GM23338 (cell line): Measurements from ENCODE around the gene MOGAT2. TPM values are rescaled to one million over a fixed set of nuclear protein-coding genes. Genes with fewer than 3 reads are reported as not detected.

Experiments used
- ATAC-seq: fragments of 200-7000 bp; cut with Tn5 transposase; 3 replicates; pipeline ENCODE4 v1.9.1; 2020
- DNase-seq: peaks from one replicate; pipeline ENCODE4 v3.0.0-alpha.2; 2015; ENCODE audit warnings: low spot score
- H2AFZ ChIP-seq: fragments of 200-600 bp; sonication (generic); 2 replicates; pipeline ENCODE4 v1.8.0; 2016; ENCODE audit warnings: antibody characterized with exemption, mild to moderate bottlenecking, moderate library complexity
- H3F3A ChIP-seq: fragments of 200-600 bp; sonication (generic); replicated peaks from 2 replicates; pipeline ENCODE4 v1.8.0; 2017; ENCODE audit warnings: antibody characterized with exemption, mixed run types, low read depth
- H3K27ac ChIP-seq: fragments of 200-600 bp; sonication (generic); 2 replicates; pipeline ENCODE4 v1.6.1; 2016; ENCODE audit warnings: low read depth
- H3K27me3 ChIP-seq: fragments of 200-600 bp; sonication (generic); 2 replicates; pipeline ENCODE4 v1.8.0; 2016; ENCODE audit warnings: mild to moderate bottlenecking, mixed run types, moderate library complexity; ENCODE audit not compliant: insufficient read depth
- H3K36me3 ChIP-seq: fragments of 200-600 bp; sonication (generic); 2 replicates; pipeline ENCODE4 v1.8.0; 2016; ENCODE audit warnings: mild to moderate bottlenecking; ENCODE audit not compliant: insufficient read depth
- H3K4me1 ChIP-seq: fragments of 200-600 bp; sonication (generic); 2 replicates; pipeline ENCODE4 v1.8.0; 2016; ENCODE audit warnings: mild to moderate bottlenecking, moderate library complexity; ENCODE audit not compliant: insufficient read depth
- H3K4me2 ChIP-seq: fragments of 200-600 bp; sonication (generic); 2 replicates; pipeline ENCODE4 v1.7.1; 2017; ENCODE audit warnings: mixed run types
- H3K4me3 ChIP-seq: fragments of 200-600 bp; sonication (generic); 2 replicates; pipeline ENCODE4 v1.6.1; 2016; ENCODE audit warnings: mixed run types
- H3K79me2 ChIP-seq: fragments of 200-600 bp; sonication (generic); replicated peaks from 2 replicates; pipeline ENCODE4 v1.8.0; 2017; ENCODE audit warnings: mild to moderate bottlenecking; ENCODE audit not compliant: insufficient read depth
- H3K9me2 ChIP-seq: fragments of 200-600 bp; sonication (generic); 2 replicates; pipeline ENCODE4 v1.8.0; 2017; ENCODE audit not compliant: insufficient read depth
- H4K20me1 ChIP-seq: fragments of 200-600 bp; sonication (generic); replicated peaks from 2 replicates; pipeline ENCODE4 v1.8.0; 2017; ENCODE audit warnings: mild to moderate bottlenecking; ENCODE audit not compliant: insufficient read depth
- H3K27ac Mint-ChIP-seq: 2 replicates; pipeline ENCODE4 v1.8.0; 2020; ENCODE audit warnings: inconsistent platforms, mild to moderate bottlenecking, moderate library complexity, mixed read lengths
- H3K27me3 Mint-ChIP-seq: 3 replicates; pipeline ENCODE4 v1.8.0; 2022; ENCODE audit warnings: low read depth, mild to moderate bottlenecking, moderate library complexity, mixed read lengths, inconsistent platforms; ENCODE audit not compliant: insufficient read depth, poor library complexity
- H3K36me3 Mint-ChIP-seq: 3 replicates; pipeline ENCODE4 v1.8.0; 2021; ENCODE audit warnings: low read depth, mild to moderate bottlenecking, inconsistent platforms, moderate library complexity, mixed read lengths
- H3K4me1 Mint-ChIP-seq: 3 replicates; pipeline ENCODE4 v1.8.0; 2020; ENCODE audit warnings: mild to moderate bottlenecking, inconsistent platforms, mixed read lengths
- H3K4me3 Mint-ChIP-seq: 3 replicates; pipeline ENCODE4 v1.8.0; 2021; ENCODE audit warnings: moderate library complexity, mild to moderate bottlenecking, inconsistent platforms, mixed read lengths
- H3K9me3 Mint-ChIP-seq: 3 replicates; pipeline ENCODE4 v1.8.0; 2020; ENCODE audit warnings: moderate library complexity, mild to moderate bottlenecking, inconsistent platforms, mixed read lengths
- CREB1 ChIP-seq: fragments of 250-450 bp; sonication (Bioruptor Pico); IDR thresholded peaks from 2 replicates; pipeline ENCODE4 v1.5.0; 2020; ENCODE audit warnings: low read depth, mild to moderate bottlenecking, moderate library complexity
- EZH2 ChIP-seq: fragments of 200-600 bp; sonication (generic); IDR thresholded peaks from one replicate; pipeline ENCODE4 v1.8.0; 2017; ENCODE audit warnings: antibody characterized with exemption, mild to moderate bottlenecking, low read depth; ENCODE audit not compliant: unreplicated experiment
- JUNB ChIP-seq: IDR thresholded peaks from one replicate; pipeline ENCODE4 v1.6.1; 2016; ENCODE audit warnings: antibody characterized with exemption; ENCODE audit not compliant: unreplicated experiment
- NANOG ChIP-seq: IDR thresholded peaks from 2 replicates; pipeline ENCODE4 v1.6.1; 2016; ENCODE audit warnings: antibody characterized with exemption, borderline replicate concordance
- ZNF114 ChIP-seq: fragments of 250-450 bp; sonication (Bioruptor Pico); IDR thresholded peaks from 2 replicates; pipeline ENCODE4 v1.5.0; 2020; ENCODE audit warnings: mild to moderate bottlenecking, moderate library complexity
- polyA plus RNA-seq: library from polyadenylated mRNA; unstranded; fragments of >200 nt; fragmentation: Nextera tagmentation; extraction: Ambion mirVana; gene quantifications from 2 replicates; pipeline ENCODE4 v1.2.1, GENCODE V29; 2016
- total RNA-seq: library from RNA; depleted of rRNA; stranded (reverse); fragments of >200 nt; shearing (Covaris generic); gene quantifications from 2 replicates; pipeline ENCODE4 v1.2.3, GENCODE V29; 2014
- TF ChIP-seq, protein P1 (sequence below): fragments of 250-450 bp; sonication (Bioruptor Pico); IDR thresholded peaks from 2 replicates; pipeline ENCODE4 v1.5.0; 2020; ENCODE audit warnings: mild to moderate bottlenecking, moderate library complexity
- TF ChIP-seq, protein P2 (sequence below), 2 experiments: fragments of 200-600 bp in 1 of 2; sonication (generic) in 1 of 2; conservative IDR thresholded peaks; 2 replicates each; pipeline versions ENCODE4 v1.5.1 to v1.6.1; 2016 to 2017; ENCODE audit warnings: antibody characterized with exemption in 2 of 2, low read depth in 2 of 2, mild to moderate bottlenecking in 2 of 2, moderate library complexity in 1 of 2

The MOGAT2 gene
- total and polyA plus RNA-seq, 2 experiments from 2014 or later: not detected

DNA sequence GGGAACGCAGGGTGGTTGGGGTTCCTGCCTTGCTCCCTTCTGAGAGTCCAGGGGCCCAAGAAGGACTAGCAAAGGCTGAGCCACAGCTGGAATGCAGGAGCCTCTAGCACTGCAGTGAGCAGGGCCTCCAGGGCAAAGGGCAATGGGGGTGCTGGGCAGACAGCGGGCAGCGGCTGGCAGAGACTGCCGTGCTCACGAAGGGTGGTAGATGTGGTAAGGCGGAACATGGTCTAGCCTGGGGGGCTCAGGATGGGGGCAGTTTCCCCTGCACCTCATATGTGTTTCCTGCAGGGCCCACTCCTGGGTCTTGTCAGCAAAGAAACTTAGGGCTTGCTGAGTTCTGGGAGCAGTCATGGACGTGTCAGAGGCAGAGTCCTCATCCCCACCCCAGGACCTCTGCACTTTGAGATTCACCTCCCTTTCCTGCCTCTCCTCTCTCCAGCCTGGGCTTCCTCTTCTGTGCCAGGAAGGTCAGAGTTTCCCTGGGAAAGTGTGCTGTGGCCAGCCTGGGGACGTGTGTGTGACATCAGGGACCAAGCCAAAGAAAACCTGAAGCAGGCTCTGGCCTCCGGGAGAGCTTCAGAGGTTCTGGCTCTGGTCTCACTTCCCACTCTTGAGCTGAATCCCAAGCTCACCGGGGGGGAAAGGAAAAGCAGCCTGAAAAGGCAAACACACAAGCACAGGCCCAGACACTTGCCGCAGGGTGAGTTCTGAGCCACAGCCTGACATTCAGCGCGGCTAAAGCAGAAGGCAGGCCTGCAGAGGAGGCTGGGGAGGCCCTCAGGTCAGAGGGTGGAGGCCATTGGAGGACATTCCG is 4.4 kb downstream of the MOGAT2 start (continued):
- TF ChIP-seq, protein P1, sequence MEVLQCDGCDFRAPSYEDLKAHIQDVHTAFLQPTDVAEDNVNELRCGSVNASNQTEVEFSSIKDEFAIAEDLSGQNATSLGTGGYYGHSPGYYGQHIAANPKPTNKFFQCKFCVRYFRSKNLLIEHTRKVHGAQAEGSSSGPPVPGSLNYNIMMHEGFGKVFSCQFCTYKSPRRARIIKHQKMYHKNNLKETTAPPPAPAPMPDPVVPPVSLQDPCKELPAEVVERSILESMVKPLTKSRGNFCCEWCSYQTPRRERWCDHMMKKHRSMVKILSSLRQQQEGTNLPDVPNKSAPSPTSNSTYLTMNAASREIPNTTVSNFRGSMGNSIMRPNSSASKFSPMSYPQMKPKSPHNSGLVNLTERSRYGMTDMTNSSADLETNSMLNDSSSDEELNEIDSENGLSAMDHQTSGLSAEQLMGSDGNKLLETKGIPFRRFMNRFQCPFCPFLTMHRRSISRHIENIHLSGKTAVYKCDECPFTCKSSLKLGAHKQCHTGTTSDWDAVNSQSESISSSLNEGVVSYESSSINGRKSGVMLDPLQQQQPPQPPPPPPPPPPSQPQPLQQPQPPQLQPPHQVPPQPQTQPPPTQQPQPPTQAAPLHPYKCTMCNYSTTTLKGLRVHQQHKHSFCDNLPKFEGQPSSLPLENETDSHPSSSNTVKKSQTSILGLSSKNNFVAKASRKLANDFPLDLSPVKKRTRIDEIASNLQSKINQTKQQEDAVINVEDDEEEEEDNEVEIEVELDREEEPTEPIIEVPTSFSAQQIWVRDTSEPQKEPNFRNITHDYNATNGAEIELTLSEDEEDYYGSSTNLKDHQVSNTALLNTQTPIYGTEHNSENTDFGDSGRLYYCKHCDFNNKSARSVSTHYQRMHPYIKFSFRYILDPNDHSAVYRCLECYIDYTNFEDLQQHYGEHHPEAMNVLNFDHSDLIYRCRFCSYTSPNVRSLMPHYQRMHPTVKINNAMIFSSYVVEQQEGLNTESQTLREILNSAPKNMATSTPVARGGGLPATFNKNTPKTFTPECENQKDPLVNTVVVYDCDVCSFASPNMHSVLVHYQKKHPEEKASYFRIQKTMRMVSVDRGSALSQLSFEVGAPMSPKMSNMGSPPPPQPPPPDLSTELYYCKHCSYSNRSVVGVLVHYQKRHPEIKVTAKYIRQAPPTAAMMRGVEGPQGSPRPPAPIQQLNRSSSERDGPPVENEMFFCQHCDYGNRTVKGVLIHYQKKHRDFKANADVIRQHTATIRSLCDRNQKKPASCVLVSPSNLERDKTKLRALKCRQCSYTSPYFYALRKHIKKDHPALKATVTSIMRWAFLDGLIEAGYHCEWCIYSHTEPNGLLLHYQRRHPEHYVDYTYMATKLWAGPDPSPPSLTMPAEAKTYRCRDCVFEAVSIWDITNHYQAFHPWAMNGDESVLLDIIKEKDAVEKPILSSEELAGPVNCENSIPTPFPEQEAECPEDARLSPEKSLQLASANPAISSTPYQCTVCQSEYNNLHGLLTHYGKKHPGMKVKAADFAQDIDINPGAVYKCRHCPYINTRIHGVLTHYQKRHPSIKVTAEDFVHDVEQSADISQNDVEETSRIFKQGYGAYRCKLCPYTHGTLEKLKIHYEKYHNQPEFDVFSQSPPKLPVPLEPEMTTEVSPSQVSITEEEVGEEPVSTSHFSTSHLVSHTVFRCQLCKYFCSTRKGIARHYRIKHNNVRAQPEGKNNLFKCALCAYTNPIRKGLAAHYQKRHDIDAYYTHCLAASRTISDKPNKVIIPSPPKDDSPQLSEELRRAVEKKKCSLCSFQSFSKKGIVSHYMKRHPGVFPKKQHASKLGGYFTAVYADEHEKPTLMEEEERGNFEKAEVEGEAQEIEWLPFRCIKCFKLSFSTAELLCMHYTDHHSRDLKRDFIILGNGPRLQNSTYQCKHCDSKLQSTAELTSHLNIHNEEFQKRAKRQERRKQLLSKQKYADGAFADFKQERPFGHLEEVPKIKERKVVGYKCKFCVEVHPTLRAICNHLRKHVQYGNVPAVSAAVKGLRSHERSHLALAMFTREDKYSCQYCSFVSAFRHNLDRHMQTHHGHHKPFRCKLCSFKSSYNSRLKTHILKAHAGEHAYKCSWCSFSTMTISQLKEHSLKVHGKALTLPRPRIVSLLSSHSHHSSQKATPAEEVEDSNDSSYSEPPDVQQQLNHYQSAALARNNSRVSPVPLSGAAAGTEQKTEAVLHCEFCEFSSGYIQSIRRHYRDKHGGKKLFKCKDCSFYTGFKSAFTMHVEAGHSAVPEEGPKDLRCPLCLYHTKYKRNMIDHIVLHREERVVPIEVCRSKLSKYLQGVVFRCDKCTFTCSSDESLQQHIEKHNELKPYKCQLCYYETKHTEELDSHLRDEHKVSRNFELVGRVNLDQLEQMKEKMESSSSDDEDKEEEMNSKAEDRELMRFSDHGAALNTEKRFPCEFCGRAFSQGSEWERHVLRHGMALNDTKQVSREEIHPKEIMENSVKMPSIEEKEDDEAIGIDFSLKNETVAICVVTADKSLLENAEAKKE (CRISPR knock-in tag): no peak
- TF ChIP-seq JUNB (no peak), ZNF114 (no peak), NANOG (no peak), EZH2 (no peak)
- TF ChIP-seq, protein P2, sequence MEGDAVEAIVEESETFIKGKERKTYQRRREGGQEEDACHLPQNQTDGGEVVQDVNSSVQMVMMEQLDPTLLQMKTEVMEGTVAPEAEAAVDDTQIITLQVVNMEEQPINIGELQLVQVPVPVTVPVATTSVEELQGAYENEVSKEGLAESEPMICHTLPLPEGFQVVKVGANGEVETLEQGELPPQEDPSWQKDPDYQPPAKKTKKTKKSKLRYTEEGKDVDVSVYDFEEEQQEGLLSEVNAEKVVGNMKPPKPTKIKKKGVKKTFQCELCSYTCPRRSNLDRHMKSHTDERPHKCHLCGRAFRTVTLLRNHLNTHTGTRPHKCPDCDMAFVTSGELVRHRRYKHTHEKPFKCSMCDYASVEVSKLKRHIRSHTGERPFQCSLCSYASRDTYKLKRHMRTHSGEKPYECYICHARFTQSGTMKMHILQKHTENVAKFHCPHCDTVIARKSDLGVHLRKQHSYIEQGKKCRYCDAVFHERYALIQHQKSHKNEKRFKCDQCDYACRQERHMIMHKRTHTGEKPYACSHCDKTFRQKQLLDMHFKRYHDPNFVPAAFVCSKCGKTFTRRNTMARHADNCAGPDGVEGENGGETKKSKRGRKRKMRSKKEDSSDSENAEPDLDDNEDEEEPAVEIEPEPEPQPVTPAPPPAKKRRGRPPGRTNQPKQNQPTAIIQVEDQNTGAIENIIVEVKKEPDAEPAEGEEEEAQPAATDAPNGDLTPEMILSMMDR (conservative IDR thresholded peaks at IDR 0.05; ENCODE audit: low read depth in 2 of 2): no peak

DNA sequence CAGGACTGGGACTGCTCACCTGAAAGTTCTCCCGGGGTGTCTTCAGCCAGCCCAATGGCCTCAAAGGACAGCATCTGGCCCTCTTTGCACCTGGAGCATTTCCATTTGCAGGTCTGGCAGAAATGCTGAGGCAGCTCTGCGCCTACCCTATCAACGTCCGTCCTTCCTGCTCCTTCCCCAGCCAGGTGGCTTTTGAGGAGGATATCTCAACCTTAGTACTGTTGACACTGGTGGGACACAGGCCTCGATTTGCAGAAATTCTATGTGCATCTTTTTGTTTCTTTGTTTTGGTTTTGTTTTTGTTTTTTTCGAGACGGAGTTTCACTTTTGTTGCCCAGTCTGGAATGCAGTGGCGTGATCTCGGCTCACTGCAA is 5.0 kb downstream of the MOGAT2 start:
- Histone ChIP-seq H3K27me3 (peaks cover 12% of the 10 kb centered on the region; the same call in 1 of the 2 replicates), H3K9me2 (0 out of 2 replicates have a peak, but pooled peaks cover 4% of the 10 kb centered on the region), H3K4me2 (no peak overlapping the region), H3K79me2 (no peaks in the 10 kb centered on the region), H3F3A (no peaks in the 10 kb centered on the region), H2AFZ (no peak overlapping the region), H3K4me3 (no peak overlapping the region), H4K20me1 (no peaks in the 10 kb centered on the region; the same call in 1 of the 2 replicates), H3K4me1 (no peaks in the 10 kb centered on the region), H3K36me3 (no peaks in the 10 kb centered on the region), H3K27ac (no peak overlapping the region)
- Mint-ChIP-seq H3K4me3 (no peak overlapping the region), H3K27me3 (peaks cover 11% of the 10 kb centered on the region), H3K36me3 (no peaks in the 10 kb centered on the region), H3K27ac (no peak overlapping the region), H3K4me1 (no peaks in the 10 kb centered on the region), H3K9me3 (no peaks in the 10 kb centered on the region)
- DNase-seq (no peak), ATAC-seq (no peak)
- no peak for TF ChIP-seq JUNB
- TF ChIP-seq, protein P1 (CRISPR knock-in tag): no peak
- TF ChIP-seq CREB1 (CRISPR knock-in tag): no peak
